Measurements from ENCODE around the gene GPR150. TPM values are rescaled to one million over a fixed set of nuclear protein-coding genes. Genes with fewer than 3 reads are reported as not detected.

Gene GPR150
- total RNA-seq (2014; rRNA removed; shearing (Covaris generic)) (0.21 TPM in 1 of 2 replicates, not detected in the other), polyA plus RNA-seq (2016; fragmentation: Nextera tagmentation; extraction: Ambion mirVana) (0.10 and 0.47 TPM in 2 replicates)
- long read RNA-seq = 0 reads

GRCh38 chr5:95620030-95620869, at the start of gene GPR150:
Gene GPR150, plus strand, starts transcription at chr5:95620087. Its CDS starts 189 bp downstream, at chr5:95620276.
- Histone ChIP-seq H3F3A (replicated peaks; ENCODE audit: low read depth) (no peaks in the 10 kb centered on the region), H3K36me3 (ENCODE audit: insufficient read depth) (no peaks in the 10 kb centered on the region), H3K79me2 (replicated peaks; ENCODE audit: insufficient read depth) (no peaks in the 10 kb centered on the region), H3K27ac (ENCODE audit: low read depth) (no peak within 1 kb of the TSS), H3K9me2 (ENCODE audit: insufficient read depth) (peaks cover 7% of the 10 kb centered on the region; the same call in 1 of the 2 replicates), H3K4me2 (peak within 1 kb of the TSS; percentile 78), H4K20me1 (replicated peaks; ENCODE audit: insufficient read depth) (no peaks in the 10 kb centered on the region), H3K4me1 (ENCODE audit: insufficient read depth) (peaks cover 7% of the 10 kb centered on the region; the same call in 1 of the 2 replicates), H2AFZ (peak within 1 kb of the TSS; percentile 97), H3K4me3 (peak within 1 kb of the TSS; percentile 62), H3K27me3 (ENCODE audit: insufficient read depth) (peaks cover 65% of the 10 kb centered on the region)
- Mint-ChIP-seq H3K27me3 (ENCODE audit: insufficient read depth, low read depth, poor library complexity) (peaks cover 43% of the 10 kb centered on the region), H3K9me3 (peaks cover 5% of the 10 kb centered on the region; the same call in 2 of the 3 replicates), H3K36me3 (ENCODE audit: low read depth) (peaks cover 3% of the 10 kb centered on the region; the same call in 1 of the 3 replicates), H3K27ac (no peak within 1 kb of the TSS), H3K4me3 (peak within 1 kb of the TSS; percentile 82), H3K4me1 (peaks cover 13% of the 10 kb centered on the region)
- TF ChIP-seq CTCF (conservative IDR thresholded peaks at IDR 0.05; ENCODE audit: low read depth in 2 of 2) = no peak
- TF ChIP-seq EZH2phosphoT487 (IDR thresholded peaks at IDR 0.05; ENCODE audit: unreplicated experiment) = no peak
- no peak for TF ChIP-seq STAT1 (IDR thresholded peaks at IDR 0.05; ENCODE audit: unreplicated experiment)
- TF ChIP-seq JUNB (IDR thresholded peaks at IDR 0.05; ENCODE audit: unreplicated experiment) = no peak
- no peak for TF ChIP-seq NANOG (IDR thresholded peaks at IDR 0.05; ENCODE audit: borderline replicate concordance)
- TF ChIP-seq POLR2AphosphoS5 (IDR thresholded peaks at IDR 0.05; ENCODE audit: low read depth) = no peak
- TF ChIP-seq CREB1 (CRISPR knock-in tag; IDR thresholded peaks at IDR 0.05; ENCODE audit: low read depth) = no peak
- TF ChIP-seq EZH2 (IDR thresholded peaks at IDR 0.05; ENCODE audit: low read depth, unreplicated experiment) = no peak
- TF ChIP-seq ZNF462 (CRISPR knock-in tag; IDR thresholded peaks at IDR 0.05) = no peak
- no peak for TF ChIP-seq ETS1 (IDR thresholded peaks at IDR 0.05)
- no peak for TF ChIP-seq REST (IDR thresholded peaks at IDR 0.05; ENCODE audit: unreplicated experiment)
- TF ChIP-seq ZNF114 (CRISPR knock-in tag; IDR thresholded peaks at IDR 0.05) = no peak
- TF ChIP-seq ZNF331 (CRISPR knock-in tag; IDR thresholded peaks at IDR 0.05; ENCODE audit: low read depth) = no peak
- ATAC-seq = peak; percentile 61
- peak; percentile 66 for DNase-seq (ENCODE audit: low spot score)
